ENCODE data around the gene TNS4.

Gene TNS4

DNA sequence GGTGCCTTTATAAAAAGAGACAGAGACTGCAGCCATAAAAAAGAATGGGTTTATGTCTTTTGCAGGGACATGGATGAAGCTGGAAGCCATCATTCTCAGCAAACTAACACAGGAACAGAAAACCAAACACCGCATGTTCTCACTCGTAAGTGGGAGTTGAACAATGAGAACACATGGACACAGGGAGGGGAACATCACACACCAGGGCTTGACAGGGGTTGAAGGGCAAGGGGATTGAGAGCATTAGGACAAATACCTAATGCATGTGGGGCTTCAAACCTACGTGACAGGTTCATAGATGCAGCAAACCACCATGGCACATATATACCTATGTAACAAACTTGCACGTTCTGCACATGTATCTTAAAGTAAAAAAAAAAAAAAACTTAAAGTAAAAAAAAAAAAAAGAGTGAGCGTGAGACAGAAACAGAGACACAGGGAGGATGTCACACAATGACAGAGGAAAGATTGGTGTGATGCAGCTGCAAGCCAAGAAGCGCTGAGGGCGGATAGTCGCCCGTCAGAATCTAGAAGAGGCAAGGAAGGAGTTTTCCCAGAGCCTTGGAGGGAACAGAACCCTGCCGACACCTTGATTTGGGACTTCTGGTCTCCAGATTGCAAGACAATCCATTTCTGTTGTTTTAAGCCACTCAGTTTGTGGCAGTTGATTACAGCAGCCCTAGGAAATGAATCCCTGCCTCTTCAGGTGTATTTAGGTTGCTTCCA, 27.4 kb upstream of the TNS4 start:
- no peak overlapping the region for H3K4me3 ChIP-seq (replicated peaks in 1 of 2; ENCODE audit: low read depth in 2 of 2, low read length in 2 of 2)
- no peak for DNase-seq (ENCODE audit: low read depth in 2 of 2)
- no peak for TF ChIP-seq CTCF (IDR thresholded peaks at IDR 0.05; ENCODE audit: low read depth, low read length)

DNA sequence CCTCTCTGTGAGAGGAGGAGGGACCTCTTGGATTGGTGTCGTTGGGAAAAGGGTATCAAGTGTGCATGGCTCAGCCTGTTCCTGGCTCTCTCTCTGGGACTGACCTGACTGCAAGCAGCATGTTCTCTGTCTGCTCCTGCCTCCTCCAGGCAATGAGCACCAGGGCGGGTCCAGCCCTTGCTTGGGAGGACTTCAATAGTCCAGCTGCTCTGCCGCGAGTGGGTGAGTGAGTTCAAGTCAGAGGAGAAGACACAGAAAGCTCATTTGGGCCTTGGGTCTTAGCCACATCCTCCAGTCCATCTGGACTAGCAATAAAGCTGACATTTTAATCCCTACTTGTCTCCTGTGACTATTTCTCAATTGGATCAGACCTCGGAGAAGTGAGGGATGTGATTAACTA, 25.2 kb upstream of the TNS4 start:
- no peak for TF ChIP-seq CTCF (IDR thresholded peaks at IDR 0.05; ENCODE audit: low read depth, low read length)
- peak; percentile 38 for DNase-seq (ENCODE audit: low read depth in 2 of 2)

DNA sequence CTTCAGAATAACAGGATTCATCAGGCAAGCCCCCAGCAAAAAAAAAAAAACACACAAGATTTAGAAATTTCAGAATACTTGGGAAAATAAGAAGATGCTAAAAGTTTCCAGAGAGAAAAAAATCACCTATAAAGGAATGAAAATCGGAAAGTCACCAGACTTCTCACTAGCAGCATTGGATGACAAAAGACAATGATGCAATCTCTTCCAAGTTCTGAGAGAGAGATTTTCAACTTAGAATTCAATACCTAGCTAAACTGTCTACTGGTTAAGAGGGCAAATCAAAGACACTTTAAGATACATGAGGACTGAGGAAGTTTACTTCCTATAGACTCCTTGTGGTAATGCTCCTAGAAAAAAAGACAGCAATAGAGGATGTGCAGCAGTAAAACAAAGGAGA, 23.9 kb upstream of the TNS4 start:
- no peak overlapping the region for H3K4me3 ChIP-seq (replicated peaks in 1 of 2; ENCODE audit: low read depth in 2 of 2, low read length in 2 of 2)
- DNase-seq (ENCODE audit: low read depth in 2 of 2): peak in 1 of 2 donors; percentile 33
- no peak for TF ChIP-seq CTCF (IDR thresholded peaks at IDR 0.05; ENCODE audit: low read depth, low read length)

More for the DNA sequence above, 25.2 kb upstream of the TNS4 start:
- H3K4me3 ChIP-seq (replicated peaks in 1 of 2; ENCODE audit: low read depth in 2 of 2, low read length in 2 of 2): no peak overlapping the region

- no peak for TF ChIP-seq CTCF (IDR thresholded peaks at IDR 0.05; ENCODE audit: low read depth, low read length)
- no peak overlapping the region for H3K4me3 ChIP-seq (replicated peaks in 1 of 2; ENCODE audit: low read depth in 2 of 2, low read length in 2 of 2)
Measured at GRCh38 chr17:40524243-40524965, 23.0 kb upstream of the TNS4 start.

DNA sequence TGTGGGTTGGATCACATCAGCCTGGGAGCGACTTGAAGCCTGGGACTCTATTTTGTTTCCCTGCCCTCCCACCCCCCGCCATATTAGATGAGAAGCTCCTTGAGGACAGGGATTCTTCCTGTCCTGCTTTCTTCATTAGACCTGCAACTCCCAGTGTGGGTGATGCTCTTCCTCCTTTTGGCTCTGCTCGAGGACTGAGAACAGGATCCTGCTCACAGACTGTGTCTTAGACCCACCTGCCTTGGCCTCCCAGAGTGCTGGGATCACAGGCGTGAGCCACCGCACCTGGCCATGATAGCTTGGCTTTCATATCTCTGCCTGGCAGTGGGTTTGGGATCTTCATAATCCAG, 21.5 kb upstream of the TNS4 start:
- TF ChIP-seq CTCF (IDR thresholded peaks at IDR 0.05; ENCODE audit: low read depth, low read length): no peak
- no peak for DNase-seq (ENCODE audit: low read depth in 2 of 2)

More at GRCh38 chr17:40524243-40524965, 23.0 kb upstream of the TNS4 start:
- DNase-seq (ENCODE audit: low read depth in 2 of 2): peak in 1 of 2 donors; percentile 39

GRCh38 chr17:40522250-40522960, 21.0 kb upstream of the TNS4 start:
- DNase-seq (ENCODE audit: low read depth in 2 of 2): peak; percentile 55 to 73
- TF ChIP-seq CTCF (IDR thresholded peaks at IDR 0.05; ENCODE audit: low read depth, low read length): no peak
- no peak overlapping the region for H3K4me3 ChIP-seq (replicated peaks in 1 of 2; ENCODE audit: low read depth in 2 of 2, low read length in 2 of 2)

More for the DNA sequence above, 21.5 kb upstream of the TNS4 start:
- no peak overlapping the region for H3K4me3 ChIP-seq (replicated peaks in 1 of 2; ENCODE audit: low read depth in 2 of 2, low read length in 2 of 2)

Data from cardiac fibroblast (primary cell).